AG04450 (cell line): ENCODE data around the gene SMAP2. TPM values are rescaled to one million over a fixed set of nuclear protein-coding genes. Genes with fewer than 3 reads are reported as not detected.
"Not testable (repeated sequence)": the region's sequence is repeated elsewhere in the genome, so short reads cannot be mapped to it uniquely, and the experiment has no call there.

ENCODE experiments used
- CTCF ChIA-PET: fragments of 300-600, 350-600 bp; formaldehyde crosslinking; extraction: SDS; loops from one replicate; lab custom pipeline; 2022; ENCODE audit warnings: antibody characterized with exemption, inconsistent platforms; lab: Charles Lee
- POLR2A ChIA-PET: fragments of 350-600 bp; formaldehyde crosslinking; extraction: SDS; loops from one replicate; lab custom pipeline; 2021; ENCODE audit warnings: antibody characterized with exemption, inconsistent platforms; lab: Yijun Ruan, JAX
- DNase-seq: peaks from one replicate; pipeline ENCODE4 v3.0.0-alpha.2; 2011; ENCODE audit warnings: low read depth, low spot score
- H3K27ac ChIP-seq: one replicate; pipeline ENCODE4 v1.5.1; 2012; ENCODE audit warnings: low read depth, low read length, control low read depth
- H3K27me3 ChIP-seq: one replicate; pipeline ENCODE4 v1.6.0; 2012; ENCODE audit warnings: low read length; ENCODE audit not compliant: control insufficient read depth, insufficient read depth
- H3K4me3 ChIP-seq: 2 replicates; pipeline ENCODE4 v1.5.1; 2011; ENCODE audit warnings: mild to moderate bottlenecking, low read depth, low read length, control low read depth
- H3K9me3 ChIP-seq: 2 replicates; pipeline ENCODE4 v1.5.1; 2012; ENCODE audit warnings: low read length; ENCODE audit not compliant: control insufficient read depth, insufficient read depth
- CTCF ChIP-seq: IDR thresholded peaks from 2 replicates; pipeline ENCODE4 v1.5.1; 2011; ENCODE audit warnings: low read depth, low read length, control low read depth, inconsistent platforms
- polyA minus RNA-seq: library from RNA; depleted of rRNA, polyadenylated mRNA; stranded (reverse); fragments of >200 nt; gene quantifications from 2 replicates; pipeline ENCODE4 v1.2.3, GENCODE V29; 2011; rRNA and poly(A)+ RNA removed
- polyA plus RNA-seq: library from polyadenylated mRNA; depleted of rRNA; stranded (reverse); fragments of >200 nt; gene quantifications from 2 replicates; pipeline ENCODE4 v1.2.3, GENCODE V29; 2011; rRNA removed

Gene SMAP2
- polyA plus RNA-seq (22.5 and 24.4 TPM in 2 replicates), polyA minus RNA-seq (29.0 and 32.0 TPM in 2 replicates)

- H3K27ac ChIP-seq, result peak within 1 kb of the TSS; percentile 53
- CTCF ChIA-PET, result interaction anchor here (0.7 to 2.8 kb wide), 7 partner anchors 18 to 159 kb away, joined by 3 to 13 read pairs (median 4); no protein-coding TSS in a partner anchor
- TF ChIP-seq CTCF, result no peak
- H3K4me3 ChIP-seq, result peak within 1 kb of the TSS; percentile 94
- H3K9me3 ChIP-seq, result no peaks in the 10 kb centered on the region; the same call in 1 of the 2 replicates
- DNase-seq, result peak; percentile 83
- H3K27me3 ChIP-seq, result no peaks in the 10 kb centered on the region
- POLR2A ChIA-PET, result interaction anchor here (0.9 to 1.5 kb wide), 6 partner anchors 10 to 116 kb away, joined by 3 to 7 read pairs (median 3); partner anchors contain the start of gene ZMPSTE24
These were observed at the start of gene SMAP2 for GRCh38 chr1:40373323-40374283. Gene SMAP2 (plus strand): TSS chr1:40373727. CDS start chr1:40374121, 394 bp downstream.

- H3K9me3 ChIP-seq, H3K27me3 ChIP-seq, DNase-seq, H3K4me3 ChIP-seq, CTCF ChIA-PET, POLR2A ChIA-PET, H3K27ac ChIP-seq: not testable (repeated sequence)
These were observed 42.1 kb upstream of the SMAP2 start for GRCh38 chr1:40331403-40331802.

- peaks cover 2% of the 10 kb centered on the region for H3K27me3 ChIP-seq
- H3K4me3 ChIP-seq, result no peak overlapping the region
- no peak for TF ChIP-seq CTCF
- ChIA-PET POLR2A (no interaction called here), CTCF (interaction anchor here (0.7 to 1.4 kb wide), 3 partner anchors 18 to 189 kb away, joined by 3 to 5 read pairs (median 4); no protein-coding TSS in a partner anchor)
- DNase-seq, result no peak
- no peaks in the 10 kb centered on the region for H3K9me3 ChIP-seq
- no peak overlapping the region for H3K27ac ChIP-seq
These were observed 40.8 kb upstream of the SMAP2 start for GRCh38 chr1:40332695-40333094.

- Histone ChIP-seq H3K27me3 (peaks cover 4% of the 10 kb centered on the region), H3K27ac (no peak overlapping the region), H3K4me3 (no peak overlapping the region), H3K9me3 (no peaks in the 10 kb centered on the region)
- no peak for TF ChIP-seq CTCF
- CTCF ChIA-PET, result interaction anchor here (1.0 to 6.4 kb wide), 27 partner anchors 9 to 259 kb away, joined by 3 to 283 read pairs (median 8); partner anchors contain the start of gene ZMPSTE24
- POLR2A ChIA-PET, result interaction anchor here (2.2 kb wide), 1 partner anchor 22 kb away, joined by 9 read pairs; no protein-coding TSS in a partner anchor
- DNase-seq, result no peak
These were observed 36.1 kb upstream of the SMAP2 start for GRCh38 chr1:40337443-40337842.

GRCh38 chr1:40338745-40339419 is 34.6 kb upstream of the SMAP2 start:
- no peaks in the 10 kb centered on the region for H3K9me3 ChIP-seq
- peak; percentile 100 for TF ChIP-seq CTCF
- POLR2A ChIA-PET, result interaction anchor here (0.9 to 2.2 kb wide), 2 partner anchors 24 to 262 kb away, joined by 3 to 9 read pairs; no protein-coding TSS in a partner anchor
- H3K4me3 ChIP-seq, result no peak overlapping the region; the same call in 1 of the 2 replicates
- DNase-seq, result peak; percentile 45
- peaks cover 4% of the 10 kb centered on the region for H3K27me3 ChIP-seq
- H3K27ac ChIP-seq, result no peak overlapping the region
- CTCF ChIA-PET, result interaction anchor here (0.6 to 6.4 kb wide), 83 partner anchors 9 to 437 kb away, joined by 3 to 283 read pairs (median 5); partner anchors contain the start of genes MYCL, SMAP2, TMCO2 and ZMPSTE24
